ELR (cell line): ENCODE measurements around the gene PKDREJ.
"Not testable (repeated sequence)": the region's sequence is repeated elsewhere in the genome, so short reads cannot be mapped to it uniquely, and the experiment has no call there.

Experiments used
- DNase-seq: peaks from one replicate; pipeline ENCODE4 v3.0.0-alpha.2; 2015; ENCODE audit warnings: low read depth

PKDREJ gene, protein sequence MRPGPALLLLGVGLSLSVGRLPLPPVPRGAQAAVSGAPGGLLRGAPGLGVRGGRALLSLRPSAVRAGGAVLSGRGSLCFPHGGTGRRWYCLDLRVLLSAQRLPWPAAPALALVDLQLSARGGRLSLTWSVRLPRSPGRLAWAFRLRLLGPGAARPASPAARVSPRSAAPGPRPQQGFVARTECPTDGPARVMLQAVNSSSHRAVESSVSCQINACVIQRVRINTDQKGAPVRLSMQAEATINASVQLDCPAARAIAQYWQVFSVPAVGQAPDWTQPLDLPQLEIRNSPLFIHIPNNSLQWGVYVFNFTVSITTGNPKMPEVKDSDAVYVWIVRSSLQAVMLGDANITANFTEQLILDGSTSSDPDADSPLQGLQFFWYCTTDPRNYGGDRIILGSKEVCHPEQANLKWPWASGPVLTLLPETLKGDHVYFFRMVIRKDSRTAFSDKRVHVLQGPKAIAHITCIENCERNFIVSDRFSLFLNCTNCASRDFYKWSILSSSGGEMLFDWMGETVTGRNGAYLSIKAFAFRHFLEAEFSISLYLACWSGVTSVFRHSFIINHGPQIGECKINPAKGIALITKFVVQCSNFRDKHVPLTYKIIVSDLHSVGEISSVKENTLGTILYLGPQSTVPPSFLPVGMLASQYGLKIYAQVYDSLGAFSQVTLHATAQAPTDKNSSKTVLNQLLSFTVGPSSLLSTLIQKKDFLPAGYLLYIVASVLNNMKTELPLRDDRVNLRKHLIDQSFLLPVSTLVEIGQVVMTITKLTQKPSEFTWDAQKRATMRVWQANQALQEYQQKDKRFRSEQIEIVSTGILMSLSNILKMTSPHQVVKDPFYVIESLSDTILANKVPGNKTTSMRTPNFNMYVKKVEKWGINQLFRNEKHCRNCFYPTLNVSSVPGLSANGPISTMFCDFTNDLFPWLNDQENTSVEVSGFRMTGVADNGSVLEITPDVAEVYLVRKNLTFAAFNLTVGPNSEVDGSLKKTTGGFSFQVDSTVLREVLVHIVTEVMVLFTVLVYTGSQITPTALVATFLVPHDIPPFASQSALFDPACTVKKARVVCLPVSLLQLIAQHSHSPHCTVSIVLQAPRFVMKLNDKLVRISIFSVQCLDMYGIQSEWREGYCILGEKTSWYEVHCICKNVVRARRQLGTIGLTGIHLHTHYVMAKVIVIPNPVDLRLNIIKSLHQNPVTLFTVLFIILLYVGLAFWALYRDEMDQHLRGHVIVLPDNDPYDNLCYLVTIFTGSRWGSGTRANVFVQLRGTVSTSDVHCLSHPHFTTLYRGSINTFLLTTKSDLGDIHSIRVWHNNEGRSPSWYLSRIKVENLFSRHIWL (N-terminal part only)

GRCh38 chr22:46263216-46263590 is at the start of gene PKDREJ:
Gene PKDREJ (minus strand): TSS chr22:46263343. CDS start chr22:46263322, 21 bp downstream.
- no peak for DNase-seq

DNA sequence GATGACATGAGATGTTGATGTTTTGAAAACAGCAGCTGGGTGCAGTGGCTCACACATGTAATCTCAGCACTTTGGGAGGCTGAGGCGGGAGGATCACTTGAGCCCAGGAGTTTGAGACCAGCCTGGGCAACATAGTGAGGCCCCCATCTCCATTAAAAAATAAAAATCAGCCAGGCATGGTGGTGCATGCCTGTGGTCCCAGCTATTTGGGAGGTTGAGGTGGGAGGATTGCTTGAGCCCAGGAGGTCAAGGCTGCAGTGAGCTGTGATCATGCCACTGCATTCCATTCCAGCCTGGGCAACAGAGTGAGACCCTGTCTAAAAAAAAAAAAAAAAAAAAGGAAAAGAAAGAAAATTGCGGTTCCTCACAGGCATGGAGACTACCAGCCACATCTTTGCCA is 49.7 kb upstream of the PKDREJ start:
- DNase-seq = not testable (repeated sequence)

GRCh38 chr22:46312056-46312455 is 48.9 kb upstream of the PKDREJ start:
- no peak for DNase-seq

GRCh38 chr22:46309526-46310085 is 46.5 kb upstream of the PKDREJ start:
- DNase-seq = no peak

GRCh38 chr22:46308283-46308988 is 45.3 kb upstream of the PKDREJ start:
- DNase-seq = no peak

GRCh38 chr22:46303347-46303965 is 40.3 kb upstream of the PKDREJ start:
- peak; percentile 42 for DNase-seq

DNA sequence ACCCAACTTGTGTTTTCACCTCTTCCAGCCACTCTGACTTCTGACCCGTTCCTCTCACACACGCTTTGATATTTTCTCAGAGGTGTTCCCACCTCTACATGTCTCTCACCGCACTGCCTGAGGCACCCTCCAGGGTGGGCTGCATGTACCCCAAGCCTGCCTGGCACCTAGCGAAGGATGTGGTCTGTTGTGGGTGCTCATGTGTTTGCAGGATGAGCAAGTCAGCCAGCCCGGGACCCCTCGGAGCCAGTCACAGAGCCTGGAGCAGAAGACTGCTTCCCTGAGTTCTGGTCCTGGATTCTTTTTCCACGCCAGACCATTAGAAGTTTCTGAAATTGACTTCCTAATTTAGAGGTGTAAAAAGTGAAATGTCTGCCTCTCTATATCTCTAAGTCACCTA is 37.3 kb upstream of the PKDREJ start:
- no peak for DNase-seq

DNA sequence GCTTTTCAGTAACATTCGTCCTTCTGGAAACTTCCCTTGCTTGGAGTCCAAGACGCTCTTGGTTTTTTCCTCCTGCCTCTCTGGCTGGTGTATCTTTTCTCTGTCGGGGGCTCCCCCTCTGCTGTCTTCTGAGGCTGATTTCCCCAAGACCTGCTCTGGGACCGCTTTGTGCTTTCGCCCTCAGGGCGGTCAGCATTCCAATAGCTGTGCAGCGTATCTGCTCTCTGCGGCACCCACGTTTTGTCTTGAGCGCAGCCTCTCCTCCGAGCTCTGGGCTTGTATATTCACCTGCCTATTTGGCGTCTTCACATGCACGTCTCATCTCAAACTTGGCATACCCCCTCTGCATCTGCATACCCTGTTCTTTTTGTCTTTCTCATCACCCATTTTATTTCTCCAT is 36.0 kb upstream of the PKDREJ start:
- no peak for DNase-seq

GRCh38 chr22:46297151-46297812 is 34.1 kb upstream of the PKDREJ start:
- DNase-seq = peak; percentile 80

DNA sequence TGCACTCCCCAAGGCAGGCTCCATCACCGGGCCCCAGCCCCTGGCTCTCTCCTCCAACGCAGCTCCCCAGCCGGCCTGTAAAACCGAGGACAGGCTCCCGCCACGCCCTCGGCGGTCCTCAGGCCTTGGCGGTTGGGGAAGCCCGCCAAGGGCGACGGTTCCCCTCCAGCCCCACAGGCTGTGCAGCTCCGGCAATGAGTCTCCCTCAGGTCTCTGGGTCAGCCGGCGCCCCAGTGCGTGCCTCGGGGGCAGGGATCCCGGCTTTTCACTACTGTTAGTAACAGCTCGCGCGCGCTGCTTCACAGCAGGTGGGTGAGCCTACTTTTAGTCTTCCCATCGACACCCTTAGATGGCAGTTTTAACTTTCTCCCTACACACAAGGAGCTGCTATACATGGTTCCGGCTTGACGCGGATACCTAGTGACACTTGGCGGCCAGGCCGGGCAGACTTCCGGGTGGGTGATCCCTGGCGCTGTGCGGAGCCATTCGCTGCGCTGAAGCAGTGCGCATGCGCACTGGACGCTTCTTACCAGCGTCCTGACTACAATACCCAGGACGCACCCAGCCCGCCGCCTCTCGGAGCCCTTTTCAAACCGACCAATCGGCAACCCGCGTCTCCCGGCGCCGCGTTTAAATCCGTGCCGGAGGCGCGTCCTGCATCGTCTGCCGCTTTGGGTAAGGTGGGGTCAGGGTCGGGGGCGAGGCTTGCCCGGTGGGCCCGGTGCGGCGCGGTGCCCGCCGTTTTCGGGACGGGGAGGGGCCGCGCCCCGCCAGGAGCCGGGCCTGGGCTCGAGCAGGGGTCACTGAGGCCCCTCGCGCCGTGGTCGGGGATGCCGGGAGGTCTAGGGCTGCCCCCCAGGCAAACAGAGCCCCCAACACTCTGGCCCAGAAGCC is 33.4 kb upstream of the PKDREJ start, which contains the start of gene GTSE1:
TSS of gene GTSE1 (plus strand) at position 614 of the 894 bp plus-strand sequence. CDS start 531 bp downstream, outside the sequence.
- peak; percentile 97 for DNase-seq

DNA sequence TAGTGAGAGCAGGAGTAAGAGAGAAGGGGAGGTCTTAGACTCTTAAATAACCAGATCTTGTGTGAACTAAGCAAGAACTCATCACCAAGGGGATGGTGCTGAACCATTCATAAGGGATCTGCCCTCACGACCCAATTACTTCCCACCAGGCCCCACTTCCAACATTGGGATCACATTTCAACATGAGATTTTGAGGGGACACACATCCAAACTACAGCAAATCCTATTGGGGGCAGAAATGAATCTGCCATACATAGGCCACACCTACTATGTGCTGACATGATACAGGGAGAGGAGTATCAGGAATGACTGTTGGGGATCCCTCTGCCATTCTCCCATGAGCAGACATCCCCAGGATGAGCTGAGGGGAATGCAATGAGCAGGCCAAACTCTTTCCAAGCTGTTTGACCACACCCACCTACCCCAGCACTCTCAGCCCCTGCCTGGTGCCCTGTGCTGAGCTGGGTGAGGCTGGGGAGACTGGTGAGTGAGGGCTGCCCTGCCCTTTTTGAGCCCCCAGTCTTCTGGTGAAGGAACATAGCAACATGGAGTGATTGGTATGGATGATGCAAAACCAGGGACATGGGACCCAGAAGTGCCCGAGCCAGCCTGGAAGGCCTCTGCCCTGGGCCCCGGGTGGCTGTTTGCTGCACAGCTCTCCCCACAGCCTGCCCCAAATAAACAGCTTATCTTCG is 32.3 kb upstream of the PKDREJ start:
- no peak for DNase-seq

GRCh38 chr22:46294784-46295183 is 31.6 kb upstream of the PKDREJ start:
- no peak for DNase-seq

DNA sequence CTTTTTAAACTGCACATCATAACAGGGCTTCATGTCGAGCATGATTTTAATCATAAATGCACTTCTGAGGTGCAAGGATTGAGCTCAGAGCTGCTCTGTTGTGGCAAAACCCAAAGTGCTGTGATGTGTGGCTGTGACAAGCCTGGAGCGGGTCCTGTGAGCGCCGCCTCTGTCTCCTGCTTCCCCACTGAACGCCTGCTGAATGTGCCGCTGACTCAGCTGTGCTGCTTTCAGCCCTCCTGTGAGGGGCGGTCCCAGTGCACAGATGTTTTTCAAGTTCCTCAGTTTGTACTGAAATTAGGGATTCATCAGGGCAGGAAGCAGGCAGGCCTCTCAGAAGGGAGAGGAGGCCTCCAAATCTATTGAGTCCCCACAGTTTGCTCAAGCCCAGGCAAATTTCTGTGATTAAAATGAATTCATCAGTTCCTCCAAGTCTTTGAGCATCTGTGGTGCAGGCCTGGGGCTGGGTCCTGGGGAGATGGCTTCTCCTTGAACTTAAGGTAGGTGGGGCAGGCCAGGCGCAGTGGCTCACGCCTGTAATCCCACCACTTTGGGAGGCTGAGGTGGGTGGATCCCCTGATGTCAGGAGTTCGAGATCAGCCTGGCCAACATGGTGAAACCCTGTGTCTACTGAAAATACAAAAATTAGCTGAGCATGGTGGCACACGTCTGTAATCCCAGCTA is 30.6 kb upstream of the PKDREJ start:
- peak; percentile 61 for DNase-seq

DNA sequence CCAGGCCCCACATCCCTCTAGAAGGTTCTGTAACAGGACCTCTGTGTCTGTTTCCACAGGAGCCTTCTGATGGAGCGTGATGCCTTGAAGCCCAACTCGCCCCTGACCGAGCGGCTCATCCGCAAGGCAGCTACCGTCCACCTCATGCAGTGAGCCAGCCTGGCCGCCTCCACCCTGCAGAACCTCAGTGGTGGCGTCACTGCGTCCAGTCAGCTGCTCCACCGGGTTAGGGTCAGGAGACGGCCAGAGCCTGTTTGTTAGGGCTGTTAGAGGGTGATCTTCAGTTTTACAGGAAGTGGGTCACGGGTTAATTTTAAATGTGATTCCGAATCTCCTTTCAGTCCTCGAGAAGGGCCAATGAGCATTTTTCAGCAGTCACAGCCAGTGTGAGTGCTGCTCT is 29.6 kb upstream of the PKDREJ start:
- no peak for DNase-seq

DNA sequence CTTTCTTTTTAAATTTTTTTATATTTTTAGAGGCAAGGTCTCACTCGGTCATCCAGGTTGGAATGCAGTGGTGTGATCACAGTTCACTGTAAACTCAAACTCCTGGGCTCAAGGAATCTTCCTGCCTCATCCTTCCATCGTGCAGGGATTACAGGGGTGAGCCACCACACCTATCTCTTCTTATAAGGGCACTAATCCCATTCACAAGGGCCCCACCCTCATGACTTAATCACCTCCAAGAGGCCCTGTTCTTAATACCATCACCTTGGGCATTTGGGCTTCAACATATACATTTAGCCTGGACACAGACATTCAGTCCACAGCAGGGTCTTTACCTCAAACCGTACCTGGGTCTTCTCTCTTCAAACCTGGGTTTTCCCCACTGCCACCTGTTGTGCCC is 29.0 kb upstream of the PKDREJ start:
- DNase-seq = no peak

DNA sequence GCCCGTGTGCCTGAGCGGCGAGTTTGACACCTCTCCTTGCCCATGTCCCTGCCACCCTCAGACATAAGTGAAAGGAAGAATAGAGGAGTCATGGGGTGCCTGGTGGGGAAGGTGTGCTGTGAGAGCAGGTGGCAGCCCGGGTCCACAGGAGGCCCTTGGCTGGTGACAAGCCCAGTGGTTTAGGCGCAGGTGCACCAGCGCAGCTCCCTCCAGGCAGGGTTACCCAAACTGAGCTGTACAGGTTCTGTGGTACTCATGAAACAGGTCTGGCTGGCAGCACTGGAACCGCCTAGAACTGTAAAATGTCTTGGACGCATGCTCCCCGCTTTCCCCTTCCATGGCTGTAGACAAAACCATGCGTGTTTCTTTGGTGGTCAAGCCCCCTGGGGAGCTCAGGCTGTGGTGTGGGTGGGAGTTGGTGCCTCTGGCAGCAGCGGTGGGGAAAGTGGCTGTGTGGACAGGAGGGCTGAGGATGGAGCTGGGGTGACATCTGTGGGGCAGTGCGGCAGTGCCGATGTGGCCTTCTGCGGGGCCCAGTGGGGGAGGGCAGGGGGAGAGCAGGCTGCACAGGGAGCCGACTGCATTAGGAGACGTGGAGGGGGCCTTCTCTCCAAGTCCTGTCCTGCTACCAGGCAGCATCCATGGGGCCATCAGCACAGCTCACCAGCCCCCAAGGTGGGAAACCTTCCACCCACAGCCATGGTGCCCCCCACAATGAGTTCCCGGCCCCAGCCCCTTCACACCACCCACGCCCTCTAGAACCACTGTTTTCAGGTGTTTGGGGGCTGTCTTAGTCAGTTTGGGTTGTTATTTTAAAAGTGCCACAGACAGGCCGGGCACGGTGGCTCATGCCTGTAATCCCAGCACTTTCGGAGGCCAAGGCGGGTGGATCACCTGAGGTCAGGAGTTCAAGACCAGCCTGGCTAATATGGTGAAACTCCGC is 28.0 kb upstream of the PKDREJ start:
- DNase-seq = no peak
